GM18909 (cell line): ENCODE results near the gene KRT85.
"Not testable (repeated sequence)": the region's sequence is repeated elsewhere in the genome, so short reads cannot be mapped to it uniquely, and the experiment has no call there.

Experiments
- ATAC-seq: cut with Tn5 transposase; IDR thresholded peaks from one replicate; pipeline ENCODE4 v1.9.1; 2021; ENCODE audit warnings: mild to moderate bottlenecking; ENCODE audit not compliant: unreplicated experiment, poor library complexity

KRT85 gene

DNA sequence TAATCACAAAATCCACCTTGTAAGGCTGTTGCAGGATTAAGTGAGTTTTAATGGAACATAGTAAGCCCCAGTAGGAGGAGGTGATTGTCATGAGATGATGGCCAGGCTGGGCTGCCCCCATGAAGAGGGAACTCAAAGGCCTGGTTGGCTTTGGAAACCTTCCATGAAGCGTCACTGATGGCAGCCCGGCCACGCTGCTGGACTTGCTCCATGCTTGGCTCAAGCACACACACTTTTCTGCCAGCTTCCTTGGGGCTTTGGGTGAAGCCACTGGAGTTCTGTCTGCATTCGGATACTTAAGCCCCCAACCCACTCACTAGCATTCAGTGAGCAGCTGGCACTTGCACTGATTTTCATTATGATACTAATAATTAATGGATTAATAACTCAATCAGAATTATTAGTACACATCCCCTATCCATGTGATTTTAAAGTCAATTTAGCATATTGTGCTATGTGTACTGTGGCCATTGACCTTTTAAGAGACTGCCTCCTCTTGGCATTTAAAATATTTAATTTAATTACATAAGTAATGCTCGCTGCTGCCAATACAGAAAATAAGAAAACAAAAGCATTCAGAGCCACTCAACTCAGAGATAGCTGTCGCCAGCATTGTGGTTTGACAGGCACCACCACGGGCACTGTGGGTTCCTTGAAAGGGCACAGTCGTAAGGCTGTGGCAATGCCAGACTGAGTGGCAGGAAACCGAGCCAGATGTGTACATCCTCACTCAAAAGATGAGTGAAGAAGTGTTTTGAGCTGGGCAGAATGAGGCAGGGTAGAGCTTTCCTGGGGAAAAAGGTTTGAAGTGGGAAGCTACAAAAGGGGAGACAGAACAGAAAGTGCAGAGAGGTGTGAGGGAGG lies 15.9 kb downstream of the KRT85 start:
- ATAC-seq, result no peak

DNA sequence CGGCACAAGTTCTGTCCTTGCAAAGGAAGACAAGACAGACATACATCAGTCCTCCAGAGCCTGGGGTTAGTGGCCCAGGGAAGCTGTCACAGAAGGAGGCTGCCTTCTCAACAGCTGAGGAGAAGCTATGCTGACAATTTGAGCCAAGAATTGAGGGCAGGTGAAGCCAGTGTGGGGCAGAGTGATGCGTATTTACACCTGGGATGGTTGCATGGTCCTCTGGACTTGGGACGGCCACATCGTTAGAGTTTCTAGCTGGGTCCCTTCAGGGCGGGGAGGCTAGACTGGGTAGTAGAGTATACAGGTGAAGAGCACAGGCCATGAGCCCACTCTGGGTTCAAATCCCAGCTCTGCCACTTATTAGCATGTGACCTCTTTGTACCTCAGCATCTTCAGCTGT lies 16.5 kb downstream of the KRT85 start:
- no peak for ATAC-seq

DNA sequence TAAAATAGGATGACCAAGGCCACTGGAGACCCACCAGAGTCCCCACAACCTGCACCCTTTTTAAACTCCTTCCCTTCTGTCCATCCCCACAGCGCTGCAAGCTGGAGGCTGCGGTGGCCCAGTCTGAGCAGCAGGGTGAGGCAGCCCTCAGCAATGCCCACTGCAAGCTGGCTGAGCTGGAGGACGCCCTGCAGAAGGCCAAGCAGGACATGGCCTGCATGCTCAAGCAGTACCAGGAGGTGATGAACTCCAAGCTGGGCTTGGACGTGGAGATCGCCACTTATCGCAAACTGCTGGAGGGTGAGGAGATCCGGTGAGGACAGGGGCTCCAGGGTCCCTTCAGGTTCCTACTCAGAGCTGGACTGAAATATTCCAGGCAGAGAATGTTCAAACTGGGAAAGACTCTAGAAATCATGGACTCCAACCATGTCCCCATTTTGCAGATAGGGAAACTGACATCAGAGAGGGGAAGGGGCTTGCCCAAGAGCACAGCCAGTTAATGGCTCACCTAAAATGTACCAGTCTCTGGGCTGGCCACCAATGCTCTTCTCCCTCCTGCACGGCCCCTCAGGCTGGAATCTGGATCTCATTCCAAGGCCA lies 17.2 kb downstream of the KRT85 start:
- ATAC-seq, result no peak

DNA sequence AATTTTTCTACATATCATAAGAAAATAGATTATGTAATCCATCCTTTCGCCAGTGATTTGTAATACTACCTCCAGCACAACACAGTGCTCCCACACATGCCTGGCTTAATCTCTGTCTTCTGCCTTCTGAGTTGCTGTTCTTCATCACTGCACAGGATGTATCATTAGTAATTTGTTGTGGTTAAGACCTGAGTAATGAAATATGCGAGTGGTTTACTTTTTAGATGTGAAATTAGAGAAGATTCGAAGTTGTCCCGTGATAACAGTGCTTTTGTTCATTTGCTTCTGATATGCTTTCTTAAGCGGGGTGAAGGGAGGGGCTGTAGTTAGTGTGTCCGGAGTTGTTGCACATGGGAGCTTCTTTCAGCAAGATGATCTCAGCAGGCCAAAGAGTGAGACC lies 18.1 kb downstream of the KRT85 start:
- ATAC-seq, result no peak

DNA sequence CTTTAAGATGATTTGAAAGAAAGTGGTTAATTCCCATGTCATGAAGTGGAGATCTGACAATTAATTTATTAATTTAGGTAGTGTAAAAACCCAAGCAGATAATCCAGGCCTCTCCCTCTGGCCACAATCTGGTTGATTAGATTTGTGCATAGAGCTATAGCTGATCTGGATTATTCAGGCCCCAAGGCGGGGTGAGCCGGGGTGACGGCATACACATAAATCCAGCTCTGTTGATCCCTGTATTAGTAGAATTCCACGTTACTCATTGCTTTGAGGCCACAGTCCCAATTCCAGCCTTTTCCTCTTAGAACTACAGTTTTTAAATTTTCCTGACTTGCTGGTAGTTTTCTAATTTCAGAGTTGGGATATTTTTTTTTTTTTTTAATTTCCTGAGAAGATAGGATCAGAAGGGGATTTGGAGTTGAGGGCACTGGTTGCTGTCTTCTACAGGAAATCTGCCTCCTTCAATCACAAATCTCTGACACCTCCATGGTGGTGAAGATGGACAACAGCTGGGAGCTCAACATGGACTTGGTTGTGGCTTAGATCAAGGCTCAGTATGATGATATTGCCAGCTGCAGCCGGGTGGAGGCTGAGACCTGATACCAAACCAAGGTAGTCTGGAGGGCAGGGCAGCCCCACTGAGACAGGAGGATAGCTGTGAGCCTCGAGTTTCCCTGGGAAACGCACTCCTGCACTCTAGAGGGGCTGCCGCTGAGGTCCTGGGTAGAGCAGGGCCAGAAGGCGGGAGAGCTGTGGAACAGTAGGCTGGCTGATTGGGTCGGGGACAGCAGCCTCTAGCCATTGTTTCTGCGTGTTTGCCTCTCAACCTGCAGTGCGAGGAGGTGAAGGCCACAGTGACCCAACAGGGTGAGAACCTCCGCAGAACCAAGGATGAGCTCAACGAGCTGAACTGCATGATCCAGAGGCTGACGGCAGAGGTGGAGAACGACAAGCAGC lies 19.4 kb downstream of the KRT85 start:
- ATAC-seq, result no peak

DNA sequence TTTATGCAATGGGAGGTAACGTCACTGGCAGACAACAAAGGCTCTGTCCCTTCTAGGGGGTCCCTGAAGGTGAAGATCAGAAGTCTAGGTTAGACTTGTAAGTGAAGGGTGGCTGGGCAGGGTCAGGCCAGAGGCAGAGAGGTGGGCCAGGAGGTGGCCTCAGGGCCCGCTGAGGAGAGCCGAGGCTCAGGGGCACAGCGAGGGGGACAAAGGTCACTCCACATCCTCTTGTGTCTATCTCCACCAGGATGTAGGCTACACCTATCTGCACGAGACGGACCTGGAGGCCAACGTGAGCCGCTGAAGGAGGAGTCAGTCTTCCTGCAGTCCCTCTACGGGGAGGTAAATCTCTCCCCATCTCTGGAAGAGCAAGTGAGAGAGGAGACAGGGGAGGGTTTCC lies 20.3 kb downstream of the KRT85 start:
- no peak for ATAC-seq

DNA sequence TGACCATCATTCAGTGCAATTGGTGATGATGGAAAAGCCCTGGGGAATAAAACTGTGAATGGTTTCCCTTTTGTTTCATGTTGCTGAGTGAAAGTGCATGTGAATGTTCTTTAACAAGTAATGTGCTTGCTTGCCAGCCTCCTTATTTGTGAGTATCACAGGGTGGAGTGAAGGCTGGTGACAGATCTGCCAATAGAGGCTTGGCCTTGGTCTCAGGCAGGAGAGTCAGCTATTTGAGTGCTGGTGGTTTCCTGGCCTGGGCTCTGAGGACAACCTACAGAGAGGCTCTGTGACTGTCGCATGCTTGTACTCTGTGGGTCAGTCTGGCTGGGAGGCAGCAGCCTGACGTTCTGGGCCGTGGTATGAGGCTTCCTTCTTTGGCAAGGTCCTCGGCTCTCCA lies 20.7 kb downstream of the KRT85 start:
- no peak for ATAC-seq

DNA sequence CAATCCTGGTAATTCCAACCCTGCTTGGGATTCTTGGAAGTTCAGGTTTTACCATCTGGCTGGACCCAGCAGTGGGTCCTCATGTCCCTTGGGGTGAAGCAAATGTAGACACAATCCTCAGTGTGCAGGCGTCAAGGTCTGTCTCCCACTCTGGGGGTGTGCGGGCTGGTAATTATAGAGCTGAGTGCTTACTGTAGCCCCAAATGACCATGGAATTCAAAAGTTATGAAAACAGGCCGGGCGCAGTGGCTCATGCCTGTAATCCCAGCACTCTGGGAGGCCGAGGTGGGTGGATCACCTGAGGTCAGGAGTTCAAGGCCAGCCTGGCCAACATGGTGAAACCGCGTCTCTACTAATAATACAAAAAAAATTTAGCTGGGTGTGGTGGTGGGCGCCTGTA lies 22.2 kb downstream of the KRT85 start:
- ATAC-seq, result not testable (repeated sequence)

DNA sequence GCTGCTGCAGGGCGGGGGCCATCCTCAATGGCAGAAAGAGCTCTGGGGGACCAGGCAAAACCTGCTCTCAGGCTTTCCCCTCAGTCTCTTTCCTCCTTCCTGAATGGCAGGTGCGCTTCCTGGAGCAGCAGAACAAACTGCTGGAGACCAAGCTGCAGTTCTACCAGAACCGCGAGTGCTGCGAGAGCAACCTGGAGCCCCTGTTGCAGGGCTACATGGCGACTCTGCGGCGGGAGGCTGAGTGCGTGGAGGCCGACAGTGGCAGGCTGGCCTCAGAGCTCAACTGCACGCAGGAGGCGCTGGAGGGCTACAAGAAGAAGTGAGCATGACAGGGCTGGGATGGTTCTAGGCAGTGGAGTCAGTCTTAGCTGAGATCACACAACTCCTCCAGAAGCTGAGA lies 23.2 kb downstream of the KRT85 start:
- ATAC-seq, result no peak

DNA sequence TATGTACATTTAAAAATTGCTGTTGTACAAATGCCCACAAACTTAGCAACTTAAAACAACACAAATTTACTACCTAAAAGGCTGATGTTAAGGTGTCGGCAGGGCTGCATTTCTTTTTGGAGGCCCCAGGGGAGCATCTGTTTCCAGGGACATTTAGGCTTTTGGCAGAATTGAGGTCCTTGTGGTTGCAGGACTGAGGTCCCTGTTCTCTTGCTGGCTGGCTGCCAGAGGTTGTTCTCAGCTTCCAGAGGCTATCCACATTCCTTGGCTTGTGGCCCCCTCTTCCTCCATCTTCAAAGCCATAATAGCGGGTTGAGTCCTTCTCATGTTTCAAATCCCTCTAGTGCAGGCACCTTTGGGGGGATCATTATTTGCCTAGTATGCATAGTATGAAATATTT lies 23.7 kb downstream of the KRT85 start:
- no peak for ATAC-seq

DNA sequence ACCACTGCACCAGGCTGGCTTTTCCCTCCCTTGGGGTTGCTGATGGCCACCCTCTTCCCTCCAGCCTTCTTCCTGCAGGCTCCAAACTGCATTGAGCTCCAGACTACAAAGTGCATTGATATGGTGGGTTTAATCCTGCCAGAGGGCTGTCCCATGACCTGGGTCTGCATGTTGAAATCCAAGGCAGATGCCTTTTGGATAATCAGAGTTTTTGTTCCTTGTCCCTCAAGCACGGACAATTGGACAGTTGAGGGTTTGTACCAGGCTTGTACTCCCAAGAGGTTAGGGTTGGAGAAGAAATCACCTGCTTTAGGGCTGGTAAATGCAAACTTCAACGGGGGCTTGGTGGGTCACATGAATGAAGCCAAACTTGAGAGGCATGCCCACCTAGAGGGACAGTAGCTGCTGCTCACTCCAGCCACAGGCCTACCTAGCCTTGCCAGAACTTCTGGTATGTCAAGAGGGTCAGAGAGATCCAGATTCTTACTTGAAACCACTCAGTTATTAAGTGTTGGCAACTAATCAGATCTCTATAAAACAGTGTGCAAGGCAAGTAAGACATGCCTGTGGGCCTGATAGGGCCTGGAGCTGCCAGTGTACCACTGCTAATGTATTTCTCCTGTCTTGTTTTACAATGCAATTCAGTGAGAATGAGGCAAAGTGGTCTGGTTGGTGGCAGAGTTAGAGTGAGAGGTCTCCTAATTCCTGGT lies 24.3 kb downstream of the KRT85 start:
- no peak for ATAC-seq

DNA sequence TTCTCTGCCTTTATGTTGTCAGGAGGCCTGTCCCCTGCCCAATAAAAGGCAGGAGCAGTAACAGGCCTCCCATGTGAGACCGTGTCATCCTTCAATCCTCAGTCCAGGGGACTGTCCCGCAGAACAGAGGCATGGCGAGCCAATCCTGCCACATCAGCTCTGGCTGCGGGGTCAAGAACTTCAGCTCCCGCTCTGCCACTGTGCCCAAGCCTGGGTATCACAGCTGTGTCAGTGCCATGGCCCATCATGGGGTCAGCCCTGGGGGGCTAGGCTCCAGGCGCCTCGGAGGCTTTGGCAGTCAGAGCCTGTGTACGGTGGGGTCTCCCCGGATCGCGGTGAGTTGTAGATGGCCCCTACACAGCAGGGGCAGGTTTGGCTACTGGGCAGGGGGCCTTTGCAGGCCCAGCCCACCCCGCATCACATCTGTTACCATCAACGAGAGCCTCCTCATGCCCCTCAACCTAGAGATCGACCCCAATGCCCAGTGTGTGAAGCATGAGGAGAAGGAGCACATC lies 26.2 kb downstream of the KRT85 start:
- ATAC-seq, result no peak

DNA sequence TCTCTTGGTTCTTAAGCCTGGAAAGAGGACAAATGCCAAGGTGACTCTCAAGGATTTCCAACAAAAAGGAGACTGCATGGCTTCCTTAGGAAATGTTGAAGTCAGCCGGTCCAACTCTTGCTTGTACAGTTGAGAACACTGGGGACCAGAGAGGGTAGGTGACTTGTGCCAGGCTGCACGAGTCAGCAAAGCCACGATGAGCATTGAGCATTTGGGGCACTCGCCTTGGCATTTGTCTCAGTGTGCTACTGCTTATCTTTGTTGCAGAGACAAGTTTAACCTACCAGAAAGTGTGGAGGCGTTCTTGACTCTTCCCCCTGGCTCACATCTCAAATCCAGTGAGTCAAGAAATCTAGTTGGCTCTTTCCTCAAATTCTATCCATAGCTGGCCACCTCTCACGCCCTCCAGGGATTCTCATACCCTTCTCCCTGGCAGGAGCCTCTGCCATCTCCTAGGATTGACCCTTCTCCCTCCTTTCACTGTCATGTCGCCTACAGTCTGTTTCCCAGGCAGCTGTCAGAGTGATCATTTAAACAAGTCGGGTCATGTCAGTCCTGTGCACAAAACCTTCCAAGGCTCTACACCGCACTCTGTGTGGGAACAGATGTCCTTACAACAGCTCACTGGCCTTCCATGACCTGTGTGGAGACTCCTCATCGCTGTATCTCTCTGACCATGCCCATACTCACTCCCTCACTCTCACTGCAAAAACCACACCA lies 28.9 kb downstream of the KRT85 start:
- ATAC-seq, result no peak

DNA sequence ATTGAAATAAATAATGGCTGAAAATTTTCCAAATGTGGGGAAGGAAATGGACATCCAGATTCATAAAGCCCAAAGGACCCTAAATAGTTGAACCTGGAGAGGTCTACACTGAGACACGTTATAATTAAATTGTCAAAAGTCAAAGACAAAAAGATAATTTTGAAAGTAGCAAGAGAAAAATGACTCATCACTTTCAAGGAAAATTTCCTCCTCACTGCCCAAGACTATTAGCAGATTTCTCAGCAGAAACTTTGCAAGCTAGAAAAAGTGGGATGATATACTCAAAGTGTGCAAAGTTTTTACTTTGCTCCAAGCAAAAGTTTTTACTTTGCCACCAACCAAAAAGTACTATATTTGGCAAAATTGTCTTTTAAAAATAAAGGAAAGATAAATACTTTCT lies 30.2 kb downstream of the KRT85 start:
- no peak for ATAC-seq

DNA sequence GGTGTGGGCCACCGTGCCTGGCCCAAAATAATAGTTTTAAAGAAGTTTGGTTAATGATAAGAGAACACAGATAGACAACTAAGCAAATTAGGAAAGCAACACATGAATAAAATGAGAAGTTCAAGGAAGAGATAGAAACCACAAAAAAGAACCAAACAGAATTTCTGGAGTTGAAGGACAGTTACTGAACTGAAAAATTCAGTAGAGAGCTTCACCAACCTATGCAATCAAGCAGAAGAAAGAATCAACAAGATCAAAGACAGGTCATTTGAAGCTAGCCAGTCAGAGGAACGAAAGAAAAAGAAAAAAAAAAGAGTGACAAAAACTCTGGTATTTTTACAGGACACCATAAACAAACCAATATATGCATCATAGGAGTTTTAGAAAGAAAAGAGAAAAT lies 30.6 kb downstream of the KRT85 start:
- no peak for ATAC-seq

DNA sequence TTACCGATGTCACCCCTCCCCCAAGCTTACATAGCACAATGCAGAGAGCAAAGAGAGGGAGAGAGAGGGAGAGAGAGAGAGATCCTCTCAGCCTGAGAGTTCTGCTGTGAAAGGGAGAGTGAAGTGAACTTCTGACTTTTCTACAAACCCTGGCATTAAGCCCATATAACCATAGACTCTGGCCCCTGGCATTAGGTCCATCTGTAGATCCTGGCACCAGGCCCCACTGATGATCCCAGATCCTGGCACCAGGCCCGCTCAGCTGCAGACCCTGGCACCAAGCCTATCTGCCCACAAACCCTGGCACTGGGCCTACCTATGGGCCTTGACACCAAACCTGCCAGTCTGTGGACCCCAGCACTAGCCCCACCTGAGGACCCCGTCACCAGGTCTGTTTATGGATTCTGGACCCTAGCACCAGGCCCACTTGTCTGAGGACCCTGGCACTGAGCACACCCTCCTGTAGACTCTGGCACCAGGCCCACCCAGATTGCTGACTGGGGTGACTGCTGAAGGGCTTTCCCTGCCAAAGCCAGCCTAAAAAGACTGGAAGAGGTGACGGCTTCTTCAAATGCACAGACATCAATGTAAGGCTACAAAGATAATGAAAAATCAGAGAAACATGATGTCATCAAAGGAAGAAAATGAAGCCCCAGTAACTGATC lies 31.6 kb downstream of the KRT85 start:
- no peak for ATAC-seq

DNA sequence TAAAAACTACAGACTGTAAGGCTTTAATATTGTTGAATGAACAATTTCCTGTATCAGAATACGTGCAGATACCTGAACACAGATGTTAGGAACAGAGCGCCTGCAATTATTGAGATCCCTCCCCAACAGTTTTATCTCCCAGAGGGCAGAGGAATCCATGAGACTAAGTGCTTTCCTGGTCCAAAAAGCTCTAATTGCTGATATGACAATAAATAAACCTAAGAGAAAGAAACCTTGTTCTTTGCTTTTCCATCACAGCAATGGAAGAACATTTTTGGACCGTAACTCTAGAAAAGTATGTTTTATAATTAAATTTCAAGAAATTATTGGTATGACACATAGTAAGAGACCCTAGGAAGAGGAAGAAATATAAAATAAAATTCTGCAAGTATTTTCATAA lies 33.1 kb downstream of the KRT85 start:
- ATAC-seq, result no peak

DNA sequence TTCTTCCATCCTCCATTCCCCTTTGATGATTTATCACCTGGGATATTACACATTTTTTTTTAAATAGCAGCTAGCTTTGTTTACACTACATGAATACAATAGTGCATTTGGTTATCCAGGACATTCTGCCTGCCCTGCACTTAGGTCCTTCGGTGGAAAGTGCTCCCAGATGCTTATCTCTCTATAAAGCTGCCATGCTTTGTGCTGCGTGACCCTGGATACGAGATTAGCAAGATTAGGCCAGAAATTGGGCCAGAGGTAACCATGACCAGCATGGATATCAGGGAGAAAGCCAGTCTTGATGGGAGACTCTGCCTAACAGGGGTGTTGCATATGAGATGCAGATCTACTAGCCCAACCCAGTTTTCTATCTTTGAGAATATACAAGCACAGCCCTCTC lies 34.0 kb downstream of the KRT85 start:
- ATAC-seq, result no peak

DNA sequence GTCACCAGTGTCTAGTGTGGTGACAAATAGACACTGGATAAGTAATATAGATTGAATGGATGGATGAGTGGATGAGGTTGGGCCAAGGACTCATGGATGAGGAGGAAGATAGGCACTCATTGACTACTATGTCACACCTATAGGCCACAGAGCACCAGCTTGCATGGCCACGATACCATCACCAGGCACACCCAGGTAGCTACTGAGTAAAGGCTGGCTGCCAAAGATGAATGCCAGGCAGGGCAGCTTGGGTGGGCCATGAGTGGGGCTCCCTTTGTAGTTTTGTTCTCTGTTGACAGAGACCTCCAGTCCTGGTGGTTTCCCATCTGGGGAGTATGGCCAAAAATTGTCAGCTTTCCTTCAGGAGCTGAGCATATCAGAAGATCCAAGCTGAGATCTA lies 34.9 kb downstream of the KRT85 start:
- no peak for ATAC-seq
